ENCODE measurements around the gene WFDC12.

The WFDC12 gene

DNA sequence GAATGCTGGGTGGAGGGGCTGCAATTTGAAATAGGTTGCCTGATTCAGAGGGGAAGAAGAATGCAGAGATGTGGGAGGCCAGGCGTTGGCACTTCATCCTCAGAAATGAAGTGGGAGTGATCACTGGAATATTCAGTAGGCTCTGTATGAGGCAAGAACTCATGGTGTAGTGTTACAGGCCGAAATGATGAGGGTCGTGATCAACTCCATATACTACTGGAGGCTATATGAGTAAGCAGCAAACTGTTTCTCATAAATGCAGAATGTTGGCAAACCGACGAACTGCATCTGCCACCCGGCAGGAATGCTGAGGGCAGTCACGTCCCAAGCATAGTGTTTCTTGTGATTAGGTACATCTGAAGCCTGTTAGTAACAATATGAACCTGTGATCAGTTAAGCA, 36.0 kb downstream of the WFDC12 start:
- no peak for DNase-seq

DNA sequence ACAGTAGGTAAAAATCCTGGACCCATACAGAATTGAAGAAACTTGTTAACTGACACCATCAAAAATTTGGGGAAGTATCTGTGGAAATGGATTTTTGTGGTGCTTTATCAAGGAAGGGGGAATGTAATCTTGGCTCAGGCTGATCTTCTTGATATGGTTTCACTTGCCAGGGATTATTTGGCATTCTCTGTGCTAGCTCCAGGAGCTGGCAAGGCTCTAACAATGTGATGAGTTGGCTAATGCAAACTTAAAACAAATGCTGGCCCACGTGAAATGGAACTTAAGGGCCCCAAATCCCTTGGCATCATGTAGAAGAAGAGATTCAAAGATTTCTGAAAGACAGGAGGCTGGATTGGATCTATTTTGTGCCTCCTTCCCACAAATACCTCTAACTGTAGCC, 36.5 kb downstream of the WFDC12 start:
- DNase-seq = no peak

DNA sequence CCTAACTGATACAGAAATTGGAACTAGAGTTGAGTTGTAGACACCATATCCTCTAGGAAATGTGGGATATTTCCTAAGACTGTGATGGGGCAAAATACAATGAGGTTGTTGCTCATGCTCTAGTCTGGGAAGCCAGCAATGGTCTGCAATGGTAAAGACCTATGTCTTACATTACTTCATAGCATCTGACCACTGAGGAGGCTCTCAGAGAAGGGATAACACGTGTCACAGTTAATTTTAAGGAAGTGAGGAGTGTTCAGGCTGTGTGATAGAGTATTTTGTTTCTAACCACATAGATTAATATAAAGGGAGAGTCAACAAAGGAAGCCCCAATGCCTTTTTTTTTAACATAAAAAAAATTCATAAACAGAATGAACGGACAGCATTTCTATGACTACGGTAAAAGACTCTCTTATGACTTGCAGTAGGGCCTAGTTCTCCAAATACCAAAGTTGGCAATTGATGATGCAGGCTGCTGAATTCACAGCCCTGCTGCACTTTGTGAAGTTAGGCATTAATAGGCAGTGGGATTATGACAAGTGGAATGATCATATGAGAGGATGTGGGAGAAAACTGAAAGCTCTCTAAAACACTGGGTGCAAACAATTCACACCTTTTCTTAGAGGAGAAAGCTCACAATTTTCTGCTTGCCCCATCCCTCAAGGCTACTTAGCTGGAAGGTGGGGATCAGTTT, 37.0 kb downstream of the WFDC12 start:
- no peak for DNase-seq

DNA sequence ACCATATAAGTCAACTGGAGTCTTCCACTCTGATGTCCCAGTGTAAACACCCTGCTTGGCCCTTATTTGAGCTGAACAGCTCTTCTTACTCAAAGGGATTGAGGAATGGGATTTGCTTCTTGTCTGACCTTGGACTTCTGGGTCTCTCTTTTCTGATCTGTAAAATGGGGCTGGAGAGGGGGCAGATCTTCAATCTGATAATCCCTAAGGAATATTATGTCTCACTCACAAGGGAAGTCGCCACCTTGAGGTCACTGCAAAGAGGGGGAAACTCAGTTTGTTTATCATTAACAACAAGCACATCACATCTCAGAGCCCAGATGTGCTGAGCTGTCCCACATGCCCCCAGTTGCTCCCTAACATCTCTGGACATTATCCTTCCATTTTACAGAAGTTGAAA, 38.4 kb downstream of the WFDC12 start:
- DNase-seq = no peak

GRCh38 chr20:45085289-45085688, 39.0 kb downstream of the WFDC12 start:
- no peak for DNase-seq

GRCh38 chr20:45083127-45083526, 41.1 kb downstream of the WFDC12 start:
- DNase-seq = no peak

- DNase-seq = no peak
These were observed 41.8 kb downstream of the WFDC12 start for GRCh38 chr20:45082468-45082867.

- peak; percentile 53 for DNase-seq
These were observed 43.2 kb downstream of the WFDC12 start for GRCh38 chr20:45080867-45081624.

DNA sequence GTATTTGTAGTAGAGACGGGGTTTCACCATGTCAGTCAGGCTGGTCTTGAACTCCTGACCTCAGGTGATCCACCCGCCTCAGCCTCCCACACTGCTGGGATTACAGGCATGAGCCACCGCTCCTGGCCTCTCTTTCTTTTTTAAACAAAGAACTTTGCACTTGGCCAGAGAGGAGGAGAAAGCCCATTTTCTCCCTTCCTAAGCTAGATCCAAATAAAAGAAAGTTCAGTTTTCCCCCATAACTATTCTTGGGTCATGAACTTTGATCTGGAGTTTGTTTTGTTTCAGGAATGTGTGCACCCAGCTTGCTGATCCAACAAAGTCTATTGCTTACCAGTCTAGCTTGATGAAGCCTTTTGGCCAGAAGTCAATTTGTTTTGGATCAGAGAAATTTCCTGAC, 46.7 kb downstream of the WFDC12 start:
- DNase-seq = no peak

Measured in DMS53 (cell line).